ENCODE measurements around the gene VSIG10L. TPM values are rescaled to one million over a fixed set of nuclear protein-coding genes. Genes with fewer than 3 reads are reported as not detected.
A peak's percentile ranks its signal among the peaks of the same experiment; 100 is the strongest.

Gene VSIG10L
- total RNA-seq, 1 donor from 2014 or later, result 4.2 TPM

- Mint-ChIP-seq H3K27me3 (ENCODE audit: low read depth, unreplicated experiment) (no peaks in the 10 kb centered on the region), H3K27ac (ENCODE audit: unreplicated experiment) (peak overlapping the region; percentile 85), H3K36me3 (ENCODE audit: low read depth, unreplicated experiment) (peaks cover 2% of the 10 kb centered on the region), H3K4me1 (ENCODE audit: low read depth, unreplicated experiment) (peaks cover 18% of the 10 kb centered on the region), H3K4me3 (ENCODE audit: unreplicated experiment) (peak overlapping the region; percentile 91), H3K9me3 (ENCODE audit: unreplicated experiment) (peaks cover 2% of the 10 kb centered on the region)
- H2AFZ ChIP-seq (ENCODE audit: low read depth, low read length), result peak overlapping the region; percentile 92
- H3K27me3 ChIP-seq (ENCODE audit: insufficient read depth, low read length), result no peaks in the 10 kb centered on the region
- no peaks in the 10 kb centered on the region for H4K20me1 ChIP-seq (ENCODE audit: insufficient read depth, low read length)
- H3K9me3 ChIP-seq (ENCODE audit: insufficient read depth, low read depth, low read length), result no peaks in the 10 kb centered on the region
- FAIRE-seq (no peak), DNase-seq (ENCODE audit: low read depth) (no peak)
- H3K79me2 ChIP-seq (ENCODE audit: insufficient read depth, low read length), result peaks cover 20% of the 10 kb centered on the region
- H3K27ac ChIP-seq (ENCODE audit: low read depth, low read length), result peak overlapping the region; percentile 69
- H3K4me1 ChIP-seq (ENCODE audit: insufficient read depth, low read length), result peaks cover 30% of the 10 kb centered on the region
- peak overlapping the region; percentile 98 for H3K4me2 ChIP-seq (ENCODE audit: low read length)
- peak overlapping the region; percentile 73 for H3K4me3 ChIP-seq (ENCODE audit: insufficient read depth, low read depth, low read length)
- TF ChIP-seq CTCF (IDR thresholded peaks at IDR 0.05; ENCODE audit: insufficient read depth, low read depth, low read length), result no peak
- H3K9ac ChIP-seq (ENCODE audit: low read length), result peak overlapping the region; percentile 92
- no peaks in the 10 kb centered on the region for H3K36me3 ChIP-seq (ENCODE audit: insufficient read depth, low read length)
Observed at GRCh38 chr19:51367255-51367564, 25.3 kb upstream of the VSIG10L start.

- Mint-ChIP-seq H3K27ac (ENCODE audit: unreplicated experiment) (peak overlapping the region; percentile 85), H3K36me3 (ENCODE audit: low read depth, unreplicated experiment) (peaks cover 2% of the 10 kb centered on the region), H3K4me1 (ENCODE audit: low read depth, unreplicated experiment) (peaks cover 18% of the 10 kb centered on the region), H3K4me3 (ENCODE audit: unreplicated experiment) (peak overlapping the region; percentile 91), H3K27me3 (ENCODE audit: low read depth, unreplicated experiment) (no peaks in the 10 kb centered on the region), H3K9me3 (ENCODE audit: unreplicated experiment) (peaks cover 2% of the 10 kb centered on the region)
- Histone ChIP-seq H3K4me3 (ENCODE audit: insufficient read depth, low read depth, low read length) (peak overlapping the region; percentile 93), H3K4me2 (ENCODE audit: low read length) (peak overlapping the region; percentile 98), H3K36me3 (ENCODE audit: insufficient read depth, low read length) (no peaks in the 10 kb centered on the region), H3K27me3 (ENCODE audit: insufficient read depth, low read length) (no peaks in the 10 kb centered on the region), H4K20me1 (ENCODE audit: insufficient read depth, low read length) (no peaks in the 10 kb centered on the region), H3K79me2 (ENCODE audit: insufficient read depth, low read length) (peaks cover 20% of the 10 kb centered on the region), H3K9ac (ENCODE audit: low read length) (peak overlapping the region; percentile 92), H3K27ac (ENCODE audit: low read depth, low read length) (peak overlapping the region; percentile 69), H3K9me3 (ENCODE audit: insufficient read depth, low read depth, low read length) (no peaks in the 10 kb centered on the region), H2AFZ (ENCODE audit: low read depth, low read length) (peak overlapping the region; percentile 92), H3K4me1 (ENCODE audit: insufficient read depth, low read length) (peaks cover 30% of the 10 kb centered on the region)
- peak; percentile 91 for DNase-seq (ENCODE audit: low read depth)
- no peak for TF ChIP-seq CTCF (IDR thresholded peaks at IDR 0.05; ENCODE audit: insufficient read depth, low read depth, low read length)
- no peak for TF ChIP-seq EZH2 (IDR thresholded peaks at IDR 0.05; ENCODE audit: insufficient read depth, low read length)
- no peak for FAIRE-seq
Observed at GRCh38 chr19:51366389-51367254, 24.7 kb upstream of the VSIG10L start.

GRCh38 chr19:51365965-51366388 is 24.0 kb upstream of the VSIG10L start, which contains the start of gene ETFB:
ETFB (minus strand) TSS chr19:51366388; CDS start chr19:51366326, 62 bp downstream.
- H3K4me2 ChIP-seq (ENCODE audit: low read length), result peak within 1 kb of the TSS; percentile 98
- peak within 1 kb of the TSS; percentile 92 for H3K9ac ChIP-seq (ENCODE audit: low read length)
- no peak for TF ChIP-seq CTCF (IDR thresholded peaks at IDR 0.05; ENCODE audit: insufficient read depth, low read depth, low read length)
- TF ChIP-seq EZH2 (IDR thresholded peaks at IDR 0.05; ENCODE audit: insufficient read depth, low read length), result no peak
- no peaks in the 10 kb centered on the region for H3K27me3 ChIP-seq (ENCODE audit: insufficient read depth, low read length)
- peaks cover 20% of the 10 kb centered on the region for H3K79me2 ChIP-seq (ENCODE audit: insufficient read depth, low read length)
- no peaks in the 10 kb centered on the region for H4K20me1 ChIP-seq (ENCODE audit: insufficient read depth, low read length)
- peaks cover 2% of the 10 kb centered on the region for H3K36me3 Mint-ChIP-seq (ENCODE audit: low read depth, unreplicated experiment)
- no peaks in the 10 kb centered on the region for H3K27me3 Mint-ChIP-seq (ENCODE audit: low read depth, unreplicated experiment)
- H3K27ac ChIP-seq (ENCODE audit: low read depth, low read length), result peak within 1 kb of the TSS; percentile 82
- peaks cover 2% of the 10 kb centered on the region for H3K9me3 Mint-ChIP-seq (ENCODE audit: unreplicated experiment)
- H3K36me3 ChIP-seq (ENCODE audit: insufficient read depth, low read length), result no peaks in the 10 kb centered on the region
- peaks cover 18% of the 10 kb centered on the region for H3K4me1 Mint-ChIP-seq (ENCODE audit: low read depth, unreplicated experiment)
- H3K4me1 ChIP-seq (ENCODE audit: insufficient read depth, low read length), result peaks cover 30% of the 10 kb centered on the region
- H3K27ac Mint-ChIP-seq (ENCODE audit: unreplicated experiment), result peak within 1 kb of the TSS; percentile 89
- peak within 1 kb of the TSS; percentile 92 for H2AFZ ChIP-seq (ENCODE audit: low read depth, low read length)
- peak within 1 kb of the TSS; percentile 91 for H3K4me3 Mint-ChIP-seq (ENCODE audit: unreplicated experiment)
- H3K9me3 ChIP-seq (ENCODE audit: insufficient read depth, low read depth, low read length), result no peaks in the 10 kb centered on the region
- FAIRE-seq (no peak), DNase-seq (ENCODE audit: low read depth) (no peak)
- peak within 1 kb of the TSS; percentile 93 for H3K4me3 ChIP-seq (ENCODE audit: insufficient read depth, low read depth, low read length)

Data from astrocyte (in vitro differentiated cells and primary cell).